NCI-H748 (cell line): Measurements from ENCODE around the gene FAAP20.
A peak's percentile ranks its signal among the peaks of the same experiment; 100 is the strongest.

Experiments
- DNase-seq: peaks from one replicate; lab custom pipeline; 2025; ENCODE audit not compliant: unreplicated experiment; lab: John Stamatoyannopoulos, UW

Gene FAAP20

DNA sequence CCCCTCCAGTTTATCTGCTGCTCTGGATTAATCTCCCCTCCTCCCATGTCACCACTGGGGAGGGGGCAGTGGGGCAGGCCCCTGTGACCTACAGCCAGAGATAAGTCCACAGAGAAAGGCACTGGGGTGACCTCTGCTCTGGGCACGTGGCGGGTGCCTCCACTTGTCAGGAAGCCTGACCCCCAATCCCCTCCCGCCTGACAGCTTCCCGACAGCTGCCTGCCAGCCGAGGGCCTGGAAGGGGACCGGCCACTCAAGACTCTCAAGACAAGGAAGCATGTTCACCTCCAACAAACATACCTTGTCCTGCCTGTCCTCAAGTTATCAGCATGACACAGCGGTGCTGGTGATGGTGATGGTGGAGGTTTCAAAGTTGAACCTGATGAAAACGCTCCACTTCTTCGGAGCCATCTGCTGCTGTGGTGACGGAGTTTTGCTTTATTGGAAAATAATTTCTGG lies 3.2 kb upstream of the FAAP20 start:
- DNase-seq, result no peak

DNA sequence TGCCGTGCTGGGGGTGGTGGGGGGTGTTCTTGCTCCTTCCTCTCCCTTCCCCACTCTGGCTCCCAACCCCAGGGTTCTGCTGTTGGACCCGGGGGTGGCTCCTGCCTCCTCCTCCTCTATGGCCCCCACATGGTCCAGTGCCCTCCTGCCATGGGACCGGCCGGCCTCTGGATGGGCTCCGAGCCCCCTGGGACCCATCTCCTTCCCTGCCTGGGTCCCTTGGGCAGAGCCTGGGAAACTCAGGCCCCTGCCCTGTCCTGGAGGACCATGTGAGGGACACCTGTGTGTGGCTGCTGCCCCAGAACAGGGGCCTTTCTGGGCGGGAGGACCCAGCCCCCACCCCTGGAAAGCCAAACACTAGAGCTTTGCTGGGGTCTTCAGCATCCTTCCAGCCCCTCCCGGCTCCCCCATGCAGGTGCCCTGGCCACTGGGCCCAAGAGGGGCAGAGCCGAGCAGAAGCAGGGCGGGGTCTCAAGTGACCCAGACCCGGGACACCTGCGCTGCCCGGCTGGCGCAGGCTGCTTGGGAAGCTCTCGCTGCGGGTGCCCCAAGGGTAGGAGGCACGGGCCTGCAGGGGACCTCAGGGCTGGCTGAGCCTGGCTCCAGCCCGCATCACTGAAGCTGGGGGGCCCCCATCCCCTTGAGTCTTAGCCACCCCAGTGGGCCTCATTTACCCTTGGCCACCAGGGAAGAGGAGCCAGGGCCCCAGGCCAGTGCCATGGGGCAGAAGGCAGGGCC lies 2.5 kb upstream of the FAAP20 start:
- no peak for DNase-seq

DNA sequence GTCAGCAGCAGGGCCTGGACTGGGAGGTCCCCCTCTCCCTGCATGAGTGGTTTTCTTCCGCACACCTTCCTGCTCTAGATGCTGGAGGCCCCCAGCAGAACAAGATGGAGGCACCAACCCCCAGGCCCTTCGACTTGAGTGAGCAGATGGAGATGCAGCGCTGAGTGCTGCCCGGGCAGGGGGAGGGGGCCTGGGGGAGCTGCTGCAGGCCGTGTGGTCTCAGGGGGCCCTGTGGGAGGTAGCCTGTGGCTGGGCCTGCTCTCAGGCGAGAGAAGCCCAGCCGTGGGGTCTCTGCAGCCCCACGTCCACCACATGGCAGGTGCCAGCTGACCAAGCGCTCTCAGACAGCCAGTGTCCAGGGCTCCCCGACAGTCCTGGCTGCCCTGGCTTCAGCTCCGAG lies 1.2 kb upstream of the FAAP20 start:
- DNase-seq, result no peak

DNA sequence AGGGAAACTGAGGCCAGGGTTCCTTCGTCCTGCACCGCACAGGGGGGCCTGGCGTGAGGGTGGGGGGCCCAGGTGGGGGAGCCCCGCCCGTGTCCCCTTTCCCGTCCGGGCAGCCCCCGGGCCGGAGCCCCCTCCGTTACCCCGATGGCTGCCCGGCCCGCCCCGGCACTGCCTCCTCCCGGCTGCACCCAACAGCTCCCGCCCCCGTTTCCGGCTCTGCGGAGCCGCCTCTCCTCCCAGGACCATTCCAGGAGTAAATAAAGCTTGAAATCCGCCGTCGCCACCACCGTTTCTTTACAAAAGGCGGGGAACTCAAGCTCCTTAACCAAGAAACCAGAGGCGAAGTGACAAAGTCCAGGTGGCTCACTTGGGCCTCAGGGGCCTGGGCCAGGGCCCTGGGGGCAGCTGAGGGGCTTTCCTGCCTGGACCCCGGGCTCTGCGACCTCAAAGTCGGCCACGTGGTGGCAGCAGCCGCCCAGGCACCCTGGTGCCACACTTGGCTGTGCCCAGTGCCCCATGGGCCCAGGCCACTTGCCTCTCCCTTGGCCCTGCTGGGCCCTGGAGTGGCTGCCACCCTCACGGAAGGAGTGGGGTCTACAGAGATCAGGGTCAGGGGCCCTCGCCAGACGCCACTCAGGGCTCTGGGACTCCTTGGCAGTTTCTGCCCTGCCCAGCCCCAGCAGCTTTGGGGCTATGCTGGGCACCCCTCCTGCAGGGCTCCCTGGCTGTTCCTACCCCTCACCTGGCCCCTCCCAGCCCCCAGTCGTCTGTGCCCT lies 514 bp upstream of the FAAP20 start:
- peak; percentile 84 for DNase-seq

DNA sequence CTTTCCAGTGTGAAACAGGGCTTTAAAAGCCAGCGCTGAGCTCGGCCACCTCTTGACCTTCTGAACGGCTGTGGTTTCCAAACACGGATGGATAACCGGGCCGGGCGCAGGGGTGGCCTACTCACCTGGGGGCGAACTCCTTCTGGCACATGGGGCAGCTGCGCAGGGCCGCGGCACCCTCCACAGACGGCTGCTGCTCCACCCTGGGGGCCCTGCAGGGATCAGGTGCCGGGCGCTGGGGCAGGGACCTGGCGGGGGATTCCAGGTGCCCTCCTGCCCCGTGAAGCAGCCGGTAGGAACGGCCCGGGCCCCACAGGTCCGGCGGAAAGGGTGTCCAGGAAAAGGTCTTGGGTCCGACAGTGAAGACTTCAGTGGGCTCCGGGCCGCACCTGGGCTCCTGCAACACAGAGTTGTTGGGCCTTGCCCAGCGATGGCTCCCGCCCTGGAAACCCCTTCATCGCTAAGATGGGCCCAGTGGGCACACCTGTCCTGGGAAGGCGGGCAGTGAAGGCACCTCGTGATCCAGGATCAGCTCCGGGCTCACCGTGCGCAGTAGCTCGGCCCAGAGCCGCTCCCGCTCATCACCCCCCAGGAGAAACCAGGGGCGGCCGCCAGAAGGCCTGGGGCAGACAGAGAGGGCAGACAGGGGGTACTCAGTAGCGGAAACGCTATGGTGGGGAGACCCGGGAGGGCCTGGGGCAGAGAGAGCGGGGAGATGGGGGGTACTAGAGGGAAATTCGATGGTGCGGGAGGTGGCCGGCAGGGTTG lies 874 bp downstream of the FAAP20 start:
- DNase-seq, result peak; percentile 8

DNA sequence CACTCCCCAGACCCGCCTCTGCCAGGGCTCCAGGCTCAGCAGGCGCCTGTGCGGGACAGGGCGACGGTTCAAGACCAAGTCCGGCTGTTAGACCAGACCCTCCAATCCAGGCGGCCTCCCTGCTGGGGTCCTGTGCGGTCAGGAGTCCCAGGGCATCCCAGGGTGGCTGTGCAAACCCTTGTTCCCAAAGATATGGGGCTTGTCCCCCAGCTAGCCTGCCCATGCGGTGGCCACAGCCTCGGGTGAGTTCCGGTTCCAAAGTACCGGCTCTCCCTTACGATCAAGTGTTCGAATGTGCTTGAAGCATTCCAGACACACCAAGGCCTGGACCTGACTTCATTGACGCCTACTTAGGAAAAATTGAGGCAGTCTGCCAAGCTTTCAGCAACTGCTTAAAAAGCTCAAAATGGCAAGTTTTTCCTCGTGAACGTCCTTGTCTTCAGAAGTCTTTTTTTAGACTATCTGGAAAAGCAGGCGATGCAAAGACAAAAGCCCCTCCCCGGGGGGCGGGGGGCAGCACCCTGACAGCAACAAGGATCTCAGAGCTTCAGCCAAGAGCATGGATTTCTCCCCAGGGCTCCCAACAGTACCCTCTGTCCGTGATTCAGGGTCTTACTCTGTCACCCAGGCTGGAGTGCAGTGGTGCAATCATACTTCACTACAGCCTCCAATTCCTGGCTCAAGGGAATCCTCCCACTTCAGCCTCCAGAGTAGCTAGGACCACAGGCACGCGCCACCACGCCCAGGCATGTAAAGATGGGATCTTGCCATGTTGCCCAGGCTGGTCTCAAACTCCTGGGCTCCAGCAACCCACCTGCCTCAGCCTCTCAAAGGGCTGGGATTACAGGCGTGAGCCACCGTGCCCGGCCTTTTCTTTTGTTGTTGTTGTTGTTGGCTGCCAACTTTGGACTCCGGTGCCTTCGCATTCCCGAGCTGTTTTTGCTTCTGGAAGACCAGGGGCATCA lies 2.3 kb downstream of the FAAP20 start:
- no peak for DNase-seq

DNA sequence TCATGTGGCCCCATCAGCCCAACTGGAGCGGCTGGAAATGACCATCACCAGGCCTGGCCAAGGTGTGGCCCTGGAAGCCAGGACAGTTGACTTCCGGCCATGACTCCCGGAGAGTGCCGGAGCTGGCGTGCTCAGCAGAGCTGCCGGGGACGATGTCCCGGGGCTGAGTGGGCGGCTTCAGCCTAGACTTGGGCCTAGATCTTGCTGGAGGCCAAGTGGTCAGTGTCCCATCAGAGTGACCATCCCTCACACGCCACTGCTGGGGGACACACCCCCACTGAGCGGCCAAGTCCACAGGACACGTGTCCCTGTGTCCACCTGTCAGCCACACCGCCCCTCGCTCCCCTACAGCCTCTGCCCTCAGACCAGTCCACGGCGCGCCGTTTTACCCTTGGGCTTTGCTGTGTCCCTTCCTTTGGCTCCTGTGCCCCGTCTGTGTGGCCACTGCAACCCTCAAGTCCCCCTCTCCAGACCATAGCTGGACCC lies 4.0 kb downstream of the FAAP20 start:
- no peak for DNase-seq

DNA sequence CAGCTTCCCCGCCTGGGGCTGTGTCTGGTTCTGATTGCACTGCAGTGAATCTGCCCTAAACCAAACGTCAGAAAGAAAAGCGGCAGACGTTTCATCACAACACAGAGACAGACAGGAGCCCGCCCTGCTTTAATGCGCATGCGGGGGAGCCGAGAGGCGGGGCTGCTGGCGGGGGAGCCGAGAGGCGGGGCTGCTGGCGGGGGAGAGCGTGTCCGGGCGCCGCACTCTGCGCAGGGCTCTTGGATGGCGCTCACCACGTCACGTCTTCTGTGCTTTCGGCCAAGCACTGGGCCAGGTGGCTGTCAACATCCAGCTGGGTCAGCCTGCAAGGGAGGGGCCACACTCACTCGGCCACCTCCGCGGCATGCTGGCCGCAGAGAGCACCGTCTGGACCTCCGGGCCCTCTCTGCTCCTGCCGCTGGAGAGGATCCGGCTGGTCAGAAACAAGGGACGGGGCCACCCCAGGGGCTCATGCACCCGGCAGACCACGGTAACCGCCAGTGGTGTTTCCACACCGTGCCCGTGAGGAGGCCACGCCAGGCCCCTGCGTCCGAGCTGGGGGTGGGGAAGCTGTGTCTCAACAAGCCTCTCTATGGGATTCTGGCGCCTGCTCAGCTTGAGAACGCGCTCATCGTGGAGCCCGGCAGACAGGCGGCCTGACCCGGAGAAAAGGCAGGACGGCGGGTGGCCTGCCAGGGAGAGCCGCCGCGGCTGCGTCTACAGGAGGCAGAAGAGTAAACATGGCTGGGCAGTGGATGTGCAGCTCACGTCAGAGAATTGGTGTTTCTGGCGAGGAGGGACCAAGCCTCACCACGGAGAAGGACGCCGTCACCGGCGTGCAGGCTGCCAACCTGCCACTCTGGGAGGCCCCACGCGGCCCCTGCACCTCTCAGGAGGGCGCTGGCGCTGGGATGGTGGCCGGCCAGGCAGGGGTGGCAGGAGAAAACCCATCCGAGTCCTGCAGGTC lies 4.8 kb downstream of the FAAP20 start:
- peak; percentile 92 for DNase-seq

DNA sequence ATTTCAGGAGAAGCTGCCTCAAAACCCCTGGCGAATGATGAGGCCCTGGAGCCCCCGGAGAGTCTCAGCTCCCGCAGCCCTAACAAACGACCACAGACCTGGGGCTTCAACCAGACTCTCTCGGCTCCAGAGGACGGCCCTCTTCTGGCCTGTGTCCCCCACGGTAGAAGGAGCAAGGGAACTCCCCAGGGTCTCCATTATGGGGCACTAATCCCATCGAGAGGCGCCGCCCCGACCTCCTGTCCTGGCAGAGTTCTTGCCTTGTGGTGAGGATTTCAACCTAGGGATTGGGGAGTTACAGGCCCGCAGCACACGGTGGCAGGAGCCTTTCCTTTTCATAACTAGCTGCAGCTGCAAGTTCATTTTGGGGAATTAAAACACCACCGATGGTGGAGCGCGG lies 6.2 kb downstream of the FAAP20 start:
- no peak for DNase-seq

DNA sequence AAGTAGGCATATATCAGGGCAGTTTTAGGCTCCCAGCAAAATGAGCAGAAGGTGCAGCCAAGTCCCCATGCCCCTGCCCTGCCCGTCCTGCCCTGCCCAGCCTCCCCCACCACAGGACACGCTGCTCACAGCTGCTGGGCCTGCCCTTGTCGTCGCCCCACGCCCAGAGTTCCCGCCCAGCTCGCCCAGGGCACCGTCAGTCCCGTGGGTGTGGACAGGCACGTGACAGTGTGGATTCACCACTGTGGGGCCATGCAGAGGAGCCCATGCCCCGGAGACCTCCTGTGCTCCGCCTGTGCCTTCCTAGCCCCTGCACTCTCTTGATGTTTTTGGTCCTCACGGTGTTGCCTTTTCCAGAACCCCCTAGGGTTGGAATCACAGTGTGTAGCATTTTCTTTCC lies 7.0 kb downstream of the FAAP20 start:
- no peak for DNase-seq

DNA sequence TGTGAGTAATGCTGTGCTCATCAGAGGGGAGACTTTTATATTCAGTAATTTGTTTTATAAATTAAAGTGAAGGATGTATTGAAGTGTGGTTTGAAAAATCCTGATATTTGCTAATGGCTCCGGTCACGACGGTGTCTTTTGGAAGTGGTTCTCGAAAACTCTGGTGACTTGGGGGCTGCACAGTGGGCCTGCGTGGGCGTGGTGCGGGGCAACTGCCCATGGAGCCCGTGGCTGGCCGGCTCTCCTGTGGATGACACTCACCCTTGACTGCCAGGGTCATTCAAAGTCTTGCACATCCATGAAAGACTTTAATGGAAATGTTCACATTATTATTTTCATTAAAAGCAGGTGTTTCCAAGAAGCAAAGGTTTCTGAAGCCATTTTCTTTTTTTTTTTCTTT lies 7.7 kb downstream of the FAAP20 start:
- no peak for DNase-seq

DNA sequence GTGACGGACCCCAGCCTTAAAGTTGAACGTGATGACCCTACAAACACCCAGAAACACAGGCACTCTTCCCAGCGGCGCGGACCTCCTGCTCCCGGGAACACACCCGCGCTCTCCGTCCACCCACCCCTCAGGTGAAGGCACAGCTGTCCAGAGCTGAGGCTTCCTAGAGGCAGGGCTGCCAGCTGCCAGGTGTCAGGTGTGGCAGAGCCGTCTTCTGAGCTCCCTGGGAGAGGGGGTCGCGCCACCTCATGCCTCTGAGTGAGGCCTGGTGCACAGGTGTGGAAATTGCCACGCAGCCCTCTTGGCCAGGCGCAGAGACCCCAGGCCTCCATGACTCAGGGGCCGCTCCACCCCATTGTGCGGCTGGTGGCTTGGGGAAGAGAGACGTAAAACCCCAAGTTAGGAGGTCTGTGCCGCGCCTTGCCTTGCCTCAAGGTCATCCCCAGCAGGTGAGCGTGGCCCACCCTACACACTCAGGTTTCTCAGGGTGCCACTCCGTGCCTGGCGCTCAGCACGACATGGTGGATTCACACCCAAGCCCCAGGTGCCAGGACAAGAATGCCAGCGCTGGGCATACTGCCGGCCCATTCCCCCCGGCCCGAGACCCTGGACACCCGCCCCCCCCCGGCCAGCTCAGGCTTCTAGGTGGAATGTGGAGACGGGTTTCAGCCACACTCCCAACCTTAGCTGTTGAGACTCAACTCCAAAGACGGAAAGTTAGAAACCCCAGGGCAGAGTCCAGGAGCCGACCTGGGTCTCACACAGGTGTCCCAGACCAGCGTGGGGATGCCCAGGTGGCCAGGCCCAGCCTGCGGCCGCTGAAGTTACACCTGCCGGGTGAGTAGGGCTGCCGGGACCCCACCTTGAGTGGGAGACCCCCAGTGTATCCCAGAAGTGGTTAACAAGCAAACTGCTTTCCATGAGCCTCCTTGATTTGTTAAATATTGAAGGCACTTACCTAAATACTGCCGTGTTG lies 8.4 kb downstream of the FAAP20 start:
- no peak for DNase-seq

DNA sequence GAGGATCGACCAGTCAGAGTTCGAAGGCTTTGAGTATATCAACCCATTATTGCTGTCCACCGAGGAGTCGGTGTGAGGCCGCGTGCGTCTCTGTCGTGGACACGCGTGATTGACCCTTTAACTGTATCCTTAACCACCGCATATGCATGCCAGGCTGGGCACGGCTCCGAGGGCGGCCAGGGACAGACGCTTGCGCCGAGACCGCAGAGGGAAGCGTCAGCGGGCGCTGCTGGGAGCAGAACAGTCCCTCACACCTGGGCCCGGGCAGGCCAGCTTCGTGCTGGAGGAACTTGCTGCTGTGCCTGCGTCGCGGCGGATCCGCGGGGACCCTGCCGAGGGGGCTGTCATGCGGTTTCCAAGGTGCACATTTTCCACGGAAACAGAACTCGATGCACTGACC lies 9.6 kb downstream of the FAAP20 start:
- DNase-seq, result no peak

DNA sequence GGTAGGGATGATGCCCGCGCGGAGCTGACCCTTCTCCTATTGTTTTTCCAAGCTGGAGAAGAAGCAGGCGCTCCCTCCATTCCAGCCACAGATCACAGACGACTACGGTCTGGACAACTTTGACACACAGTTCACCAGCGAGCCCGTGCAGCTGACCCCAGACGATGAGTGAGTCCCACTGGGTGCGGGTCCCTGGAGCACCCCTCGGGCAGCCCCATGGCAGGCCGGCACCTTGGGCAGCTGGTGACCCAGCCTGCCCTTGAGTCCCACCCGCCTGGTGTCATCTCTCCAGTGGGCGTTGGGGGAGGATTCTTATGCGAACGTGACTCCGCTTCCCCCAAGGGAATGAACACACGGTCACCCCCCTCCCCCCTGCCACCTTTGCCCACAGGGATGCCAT lies 10.0 kb downstream of the FAAP20 start:
- DNase-seq, result no peak

DNA sequence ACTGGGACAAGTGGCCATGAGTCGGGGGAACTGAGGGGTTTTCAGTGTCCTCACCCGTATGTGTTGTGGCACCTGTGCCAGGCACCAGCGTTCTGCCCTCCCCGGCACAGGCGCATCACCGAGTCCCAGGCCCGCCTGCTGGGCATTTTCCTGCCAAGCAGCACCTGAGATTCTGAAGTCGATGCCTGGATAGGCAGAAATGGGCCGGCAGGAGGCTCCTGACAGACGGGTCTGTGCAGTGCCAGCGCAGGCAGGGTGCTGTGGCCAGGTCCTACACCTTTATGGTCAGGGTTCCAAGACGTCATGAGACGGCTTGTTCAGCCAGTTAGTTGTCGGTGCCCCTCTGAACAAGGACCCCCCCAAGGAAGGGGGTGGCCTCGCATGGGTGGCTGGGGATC lies 10.6 kb downstream of the FAAP20 start:
- DNase-seq, result no peak

DNA sequence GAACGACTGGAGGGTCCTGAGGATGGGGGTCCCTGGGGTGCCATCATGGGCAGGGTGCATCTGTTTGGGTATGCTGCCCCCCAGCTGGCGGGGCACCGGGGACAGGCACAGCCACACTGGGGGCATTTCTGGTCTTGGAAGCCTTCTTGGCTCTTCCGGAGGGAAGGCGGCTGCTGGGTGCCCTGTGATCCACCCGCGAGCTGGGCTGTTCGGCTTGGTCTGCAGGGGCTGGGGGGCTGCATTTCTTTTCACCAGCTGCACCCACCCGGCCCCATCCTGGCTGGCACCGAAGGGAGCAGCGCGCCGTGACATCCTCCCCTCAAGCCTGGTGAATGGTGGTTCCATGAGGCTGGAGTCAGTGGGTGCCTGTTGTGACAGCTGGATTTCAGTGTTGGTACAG lies 12.2 kb downstream of the FAAP20 start:
- no peak for DNase-seq

DNA sequence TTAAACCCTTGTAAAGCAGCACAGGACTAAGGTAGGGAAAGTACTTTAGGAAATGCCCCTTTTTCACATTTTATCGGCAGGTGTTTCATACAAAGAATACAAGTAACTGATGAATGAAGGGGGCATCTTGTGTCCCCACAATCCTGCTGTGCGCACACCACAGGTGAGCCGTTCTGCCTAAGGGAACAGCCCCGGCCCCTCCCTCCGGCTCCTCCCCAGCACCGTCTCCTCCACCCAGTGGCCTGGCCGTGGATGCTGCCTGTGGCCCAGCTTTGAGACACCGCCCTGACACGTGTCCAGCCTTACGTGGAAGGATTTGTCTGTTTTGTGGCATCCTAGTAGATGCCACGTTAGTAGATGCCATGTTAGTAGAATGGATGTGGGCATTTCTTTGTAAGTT lies 12.8 kb downstream of the FAAP20 start:
- no peak for DNase-seq

DNA sequence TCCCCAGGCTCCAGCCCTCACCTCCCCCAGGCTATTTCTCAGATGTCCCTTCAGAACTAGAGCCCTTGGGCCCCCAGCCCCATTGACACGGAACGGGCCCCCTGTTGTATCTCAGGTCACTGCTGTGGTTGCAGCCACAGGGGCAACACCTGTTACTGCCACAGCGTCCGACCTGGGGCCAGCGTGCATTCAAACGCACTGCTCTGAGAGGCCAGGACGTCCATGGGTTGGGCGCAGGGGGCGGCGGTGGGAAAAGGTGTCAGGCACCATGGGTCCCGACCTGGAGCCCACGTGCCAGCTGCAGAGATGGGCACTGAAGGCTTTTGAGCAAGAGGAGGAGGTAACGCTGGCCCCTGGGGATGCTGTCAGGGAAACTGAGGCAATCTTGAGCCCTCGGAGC lies 13.3 kb downstream of the FAAP20 start:
- no peak for DNase-seq
